PC-3 (cell line): ENCODE data around the gene AJUBA. TPM values are rescaled to one million over a fixed set of nuclear protein-coding genes. Genes with fewer than 3 reads are reported as not detected.

ENCODE experiments used
- ATAC-seq: fragments of 200-7000 bp; cut with Tn5 transposase; 2 replicates; pipeline ENCODE4 v1.9.1; 2020; ENCODE audit warnings: mild to moderate bottlenecking, moderate library complexity
- BruUV-seq: library from RNA; stranded (reverse); fragments of 400-500 nt; replicated peaks from 2 replicates; lab custom pipeline; 2021; lab: Mats Ljungman, UMichigan
- CTCF ChIA-PET: fragments of 300-600 bp; sonication (Branson Sonifier 250); formaldehyde crosslinking; loops from one replicate; lab custom pipeline; 2022; ENCODE audit warnings: antibody characterized with exemption; lab: Charles Lee
- POLR2A ChIA-PET: fragments of 300-600 bp; sonication (Branson Sonifier 250); formaldehyde crosslinking; loops from one replicate; lab custom pipeline; 2022; ENCODE audit warnings: antibody characterized with exemption; ENCODE audit not compliant: unreplicated experiment; lab: Charles Lee
- DNase-seq: peaks from one replicate; pipeline ENCODE4 v3.0.0-alpha.2; 2015
- H2AFZ ChIP-seq: fragments of 300-600 bp; sonication (generic); 2 replicates; pipeline ENCODE4 v1.6.0; 2016; ENCODE audit warnings: antibody characterized with exemption, low read length
- H3F3A ChIP-seq: fragments of 300-600 bp; sonication (generic); one replicate; pipeline ENCODE4 v1.6.0; 2017; ENCODE audit warnings: antibody characterized with exemption, low read length, control low read depth, mild to moderate bottlenecking; ENCODE audit not compliant: unreplicated experiment
- H3K27ac ChIP-seq: fragments of 300-600 bp; sonication (generic); 2 replicates; pipeline ENCODE4 v1.5.1; 2016; ENCODE audit warnings: mild to moderate bottlenecking, low read length
- H3K27me3 ChIP-seq: fragments of 300-600 bp; sonication (generic); 2 replicates; pipeline ENCODE4 v1.6.1; 2016; ENCODE audit warnings: low read length, mixed read lengths
- H3K36me3 ChIP-seq: fragments of 300-600 bp; sonication (generic); 2 replicates; pipeline ENCODE4 v1.6.1; 2016; ENCODE audit warnings: low read depth, mixed run types, low read length, mixed read lengths
- H3K4me1 ChIP-seq: fragments of 300-600 bp; sonication (generic); 2 replicates; pipeline ENCODE4 v1.5.1; 2016; ENCODE audit warnings: low read length; ENCODE audit not compliant: insufficient read depth
- H3K4me2 ChIP-seq: fragments of 300-600 bp; sonication (generic); 2 replicates; pipeline ENCODE4 v1.6.0; 2016; ENCODE audit warnings: low read length
- H3K4me3 ChIP-seq: fragments of 300-600 bp; sonication (generic); 2 replicates; pipeline ENCODE4 v1.5.1; 2016; ENCODE audit warnings: mild to moderate bottlenecking, low read length, mixed read lengths
- H3K79me2 ChIP-seq: fragments of 300-600 bp; sonication (generic); 2 replicates; pipeline ENCODE4 v1.6.1; 2017; ENCODE audit warnings: low read length, mixed read lengths
- H3K9ac ChIP-seq: fragments of 300-600 bp; sonication (generic); 2 replicates; pipeline ENCODE4 v1.6.0; 2016; ENCODE audit warnings: mild to moderate bottlenecking, low read length
- H3K9me2 ChIP-seq: fragments of 300-600 bp; sonication (generic); replicated peaks from 2 replicates; pipeline ENCODE4 v1.6.1; 2016; ENCODE audit warnings: mixed run types, low read length, mixed read lengths
- H3K9me3 ChIP-seq: fragments of 300-600 bp; sonication (generic); 2 replicates; pipeline ENCODE4 v1.6.1; 2016; ENCODE audit warnings: low read length, mixed read lengths
- H4K20me1 ChIP-seq: fragments of 300-600 bp; sonication (generic); 2 replicates; pipeline ENCODE4 v1.6.1; 2016; ENCODE audit warnings: low read length, mixed read lengths
- CTCF ChIP-seq: fragments of 300-600 bp; sonication (generic); conservative IDR thresholded peaks from 2 replicates; pipeline ENCODE4 v1.5.1; 2017; ENCODE audit warnings: antibody characterized with exemption, low read depth, mild to moderate bottlenecking, low read length
- EZH2 ChIP-seq: fragments of 300-600 bp; sonication (generic); IDR thresholded peaks from one replicate; pipeline ENCODE4 v1.6.1; 2017; ENCODE audit warnings: antibody characterized with exemption, mild to moderate bottlenecking, low read length; ENCODE audit not compliant: unreplicated experiment
- EZH2phosphoT487 ChIP-seq: fragments of 300-600 bp; sonication (generic); IDR thresholded peaks from 2 replicates; pipeline ENCODE4 v1.6.1; 2018; ENCODE audit warnings: mild to moderate bottlenecking, antibody characterized with exemption, low read length, borderline replicate concordance
- intact Hi-C: fragments of 100-400 bp; cut with micrococcal nuclease; formaldehyde crosslinking; loops from 2 replicates; pipeline ENCODE4 v1.9.0; 2023
- total RNA-seq: library from RNA; depleted of rRNA; stranded (reverse); fragments of >200 nt; gene quantifications from 2 replicates; pipeline ENCODE4 v1.2.3, GENCODE V29; 2014

Gene AJUBA
- total RNA-seq, 1 experiment from 2014 or later: 81.1 TPM

- no peaks in the 10 kb centered on the region for H3K4me1 ChIP-seq
- no peak overlapping the region for H3K27ac ChIP-seq
- ATAC-seq: no peak
- no peaks in the 10 kb centered on the region for H3K79me2 ChIP-seq
- 0 out of 2 replicates have a peak, but pooled peaks cover 6% of the 10 kb centered on the region for H4K20me1 ChIP-seq
- TF ChIP-seq EZH2phosphoT487: no peak
- no peak for TF ChIP-seq CTCF
- TF ChIP-seq EZH2: no peak
- H3K9me2 ChIP-seq: no peaks in the 10 kb centered on the region
- BruUV-seq: no TSS peak
- ChIA-PET POLR2A (interaction anchor here (0.7 kb wide), 1 partner anchor 156 kb away, joined by 5 read pairs; no protein-coding TSS in a partner anchor), CTCF (no interaction called here)
- no peak overlapping the region for H3K9ac ChIP-seq
- H3K27me3 ChIP-seq: no peaks in the 10 kb centered on the region
- no peaks in the 10 kb centered on the region for H3K9me3 ChIP-seq
- DNase-seq: no peak
- H3F3A ChIP-seq: no peaks in the 10 kb centered on the region
- H2AFZ ChIP-seq: no peak overlapping the region
- no peak overlapping the region for H3K4me2 ChIP-seq
- no peak overlapping the region for H3K4me3 ChIP-seq
- intact Hi-C loops: no loop called here
- peaks cover 19% of the 10 kb centered on the region for H3K36me3 ChIP-seq
Measured at GRCh38 chr14:23021434-23021833, 39.1 kb upstream of the AJUBA start.

- no peak overlapping the region for H3K9ac ChIP-seq
- no peaks in the 10 kb centered on the region for H3K79me2 ChIP-seq
- no peak overlapping the region for H3K4me2 ChIP-seq
- peaks cover 9% of the 10 kb centered on the region; the same call in 1 of the 2 replicates for H3K36me3 ChIP-seq
- intact Hi-C loops: no loop called here
- no peaks in the 10 kb centered on the region for H3K9me2 ChIP-seq
- H3K27me3 ChIP-seq: no peaks in the 10 kb centered on the region
- BruUV-seq: no TSS peak
- ATAC-seq (no peak), DNase-seq (no peak)
- no peak overlapping the region for H2AFZ ChIP-seq
- H3F3A ChIP-seq: no peaks in the 10 kb centered on the region
- no peak overlapping the region for H3K4me3 ChIP-seq
- H3K4me1 ChIP-seq: no peaks in the 10 kb centered on the region
- CTCF ChIA-PET: interaction anchor here (0.7 kb wide), 1 partner anchor 39 kb away, joined by 5 read pairs; no protein-coding TSS in a partner anchor
- H4K20me1 ChIP-seq: no peaks in the 10 kb centered on the region
- no peak for TF ChIP-seq EZH2
- no peak for TF ChIP-seq EZH2phosphoT487
- no peak for TF ChIP-seq CTCF
- no peak overlapping the region for H3K27ac ChIP-seq
- H3K9me3 ChIP-seq: no peaks in the 10 kb centered on the region
- POLR2A ChIA-PET: no interaction called here
Measured at GRCh38 chr14:23020143-23021128, 38.1 kb upstream of the AJUBA start.

- H3K4me2 ChIP-seq: no peak overlapping the region
- H4K20me1 ChIP-seq: no peaks in the 10 kb centered on the region
- H3K79me2 ChIP-seq: no peaks in the 10 kb centered on the region
- intact Hi-C loops: no loop called here
- DNase-seq (no peak), ATAC-seq (no peak)
- no TSS peak for BruUV-seq
- TF ChIP-seq EZH2: no peak
- TF ChIP-seq CTCF: no peak
- TF ChIP-seq EZH2phosphoT487: no peak
- H2AFZ ChIP-seq: no peak overlapping the region
- H3K9me3 ChIP-seq: no peaks in the 10 kb centered on the region
- no peak overlapping the region for H3K27ac ChIP-seq
- no peaks in the 10 kb centered on the region for H3K36me3 ChIP-seq
- H3K4me1 ChIP-seq: no peaks in the 10 kb centered on the region
- ChIA-PET CTCF (no interaction called here), POLR2A (interaction anchor here (0.6 kb wide), 1 partner anchor 181 kb away, joined by 3 read pairs; no protein-coding TSS in a partner anchor)
- H3K27me3 ChIP-seq: no peaks in the 10 kb centered on the region
- no peaks in the 10 kb centered on the region for H3K9me2 ChIP-seq
- H3K9ac ChIP-seq: no peak overlapping the region
- H3K4me3 ChIP-seq: no peak overlapping the region
- H3F3A ChIP-seq: no peaks in the 10 kb centered on the region
Measured at GRCh38 chr14:23018107-23018506, 35.8 kb upstream of the AJUBA start.
